SK-N-SH treated with all-trans-retinoic acid at 6 μM for 48 hours (cell line): ENCODE results near the gene ZFP36.
"Not testable (repeated sequence)": the region's sequence is repeated elsewhere in the genome, so short reads cannot be mapped to it uniquely, and the experiment has no call there.

Experiments used
- ATAC-seq: fragments of 200-7000 bp; cut with Tn5 transposase; 3 replicates; pipeline ENCODE4 v1.9.1; 2020; ENCODE audit warnings: mild to moderate bottlenecking, moderate library complexity
- ARNTL ChIP-seq: fragments of 450-650 bp; formaldehyde crosslinking; IDR thresholded peaks from 2 replicates; pipeline ENCODE4 v1.5.0; 2020; ENCODE audit warnings: low read depth, mild to moderate bottlenecking, moderate library complexity, borderline replicate concordance
- CREB5 ChIP-seq: fragments of 250-450 bp; sonication (Bioruptor Pico); IDR thresholded peaks from 2 replicates; pipeline ENCODE4 v1.5.1; 2020; ENCODE audit warnings: low read depth, mild to moderate bottlenecking, moderate library complexity
- CSRNP3 ChIP-seq: fragments of 250-450 bp; sonication (Bioruptor Pico); IDR thresholded peaks from 2 replicates; pipeline ENCODE4 v1.5.1; 2021; ENCODE audit warnings: mild to moderate bottlenecking, moderate library complexity
- GLIS3 ChIP-seq: fragments of 250-450 bp; sonication (Bioruptor Pico); IDR thresholded peaks from 2 replicates; pipeline ENCODE4 v1.5.0; 2020; ENCODE audit warnings: mild to moderate bottlenecking, moderate library complexity
- ISL1 ChIP-seq: fragments of 250-450 bp; sonication (Bioruptor Pico); IDR thresholded peaks from 2 replicates; pipeline ENCODE4 v2.1.2; 2022; ENCODE audit warnings: mild to moderate bottlenecking, moderate library complexity
- OSR1 ChIP-seq: fragments of 250-450 bp; sonication (Bioruptor Pico); IDR thresholded peaks from 2 replicates; pipeline ENCODE4 v1.8.0; 2022; ENCODE audit warnings: moderate library complexity, mild to moderate bottlenecking, inconsistent platforms
- RARB ChIP-seq: fragments of 250-450 bp; sonication (Bioruptor Pico); IDR thresholded peaks from 2 replicates; pipeline ENCODE4 v1.8.0; 2021; ENCODE audit warnings: mild to moderate bottlenecking, moderate library complexity
- SNAI2 ChIP-seq: fragments of 250-450 bp; sonication (Bioruptor Pico); IDR thresholded peaks from 2 replicates; pipeline ENCODE4 v1.5.0; 2020; ENCODE audit warnings: mild to moderate bottlenecking, moderate library complexity
- TCF4 ChIP-seq: fragments of 250-450 bp; sonication (Bioruptor Pico); IDR thresholded peaks from 2 replicates; pipeline ENCODE4 v1.8.0; 2021; ENCODE audit warnings: mild to moderate bottlenecking, moderate library complexity, borderline replicate concordance
- ZC3H10 ChIP-seq: fragments of 250-450 bp; sonication (Bioruptor Pico); IDR thresholded peaks from 2 replicates; pipeline ENCODE4 v1.5.1; 2021; ENCODE audit warnings: mild to moderate bottlenecking, moderate library complexity
- ZFP3 ChIP-seq: fragments of 250-450 bp; sonication (Bioruptor Pico); IDR thresholded peaks from 2 replicates; pipeline ENCODE4 v1.5.0; 2020; ENCODE audit warnings: mild to moderate bottlenecking, moderate library complexity
- ZFP30 ChIP-seq: fragments of 450-650 bp; formaldehyde crosslinking; IDR thresholded peaks from 2 replicates; pipeline ENCODE4 v1.5.0; 2022; ENCODE audit warnings: mild to moderate bottlenecking, moderate library complexity
- ZNF565 ChIP-seq: fragments of 450-650 bp; formaldehyde crosslinking; conservative IDR thresholded peaks from 2 replicates; pipeline ENCODE4 v1.5.0; 2020; ENCODE audit warnings: low read depth, mild to moderate bottlenecking, moderate library complexity
- ZNF70 ChIP-seq: fragments of 450-650 bp; formaldehyde crosslinking; IDR thresholded peaks from 2 replicates; pipeline ENCODE4 v1.5.0; 2020; ENCODE audit warnings: mild to moderate bottlenecking, moderate library complexity
- ZNF8 ChIP-seq: fragments of 450-650 bp; formaldehyde crosslinking; IDR thresholded peaks from 2 replicates; pipeline ENCODE4 v1.5.0; 2020; ENCODE audit warnings: mild to moderate bottlenecking, moderate library complexity
- TF ChIP-seq, protein P1 (sequence below): fragments of 250-450 bp; sonication (Bioruptor Pico); IDR thresholded peaks from 2 replicates; pipeline ENCODE4 v1.8.0; 2020; ENCODE audit warnings: mild to moderate bottlenecking, moderate library complexity, borderline replicate concordance
- TF ChIP-seq, protein P2 (sequence below): fragments of 250-450 bp; sonication (Bioruptor Pico); IDR thresholded peaks from 2 replicates; pipeline ENCODE4 v1.8.0; 2021; ENCODE audit warnings: low read depth, mild to moderate bottlenecking, moderate library complexity, borderline replicate concordance
- TF ChIP-seq, protein P3 (sequence below): fragments of 250-450 bp; sonication (Bioruptor Pico); IDR thresholded peaks from 2 replicates; pipeline ENCODE4 v1.5.0; 2020; ENCODE audit warnings: mild to moderate bottlenecking, moderate library complexity

The ZFP36 gene

GRCh38 chr19:39377373-39378362 lies 29.0 kb upstream of the ZFP36 start:
- TF ChIP-seq, protein P1, sequence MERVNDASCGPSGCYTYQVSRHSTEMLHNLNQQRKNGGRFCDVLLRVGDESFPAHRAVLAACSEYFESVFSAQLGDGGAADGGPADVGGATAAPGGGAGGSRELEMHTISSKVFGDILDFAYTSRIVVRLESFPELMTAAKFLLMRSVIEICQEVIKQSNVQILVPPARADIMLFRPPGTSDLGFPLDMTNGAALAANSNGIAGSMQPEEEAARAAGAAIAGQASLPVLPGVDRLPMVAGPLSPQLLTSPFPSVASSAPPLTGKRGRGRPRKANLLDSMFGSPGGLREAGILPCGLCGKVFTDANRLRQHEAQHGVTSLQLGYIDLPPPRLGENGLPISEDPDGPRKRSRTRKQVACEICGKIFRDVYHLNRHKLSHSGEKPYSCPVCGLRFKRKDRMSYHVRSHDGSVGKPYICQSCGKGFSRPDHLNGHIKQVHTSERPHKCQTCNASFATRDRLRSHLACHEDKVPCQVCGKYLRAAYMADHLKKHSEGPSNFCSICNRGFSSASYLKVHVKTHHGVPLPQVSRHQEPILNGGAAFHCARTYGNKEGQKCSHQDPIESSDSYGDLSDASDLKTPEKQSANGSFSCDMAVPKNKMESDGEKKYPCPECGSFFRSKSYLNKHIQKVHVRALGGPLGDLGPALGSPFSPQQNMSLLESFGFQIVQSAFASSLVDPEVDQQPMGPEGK (CRISPR knock-in tag): no peak
- TF ChIP-seq ZNF565 (CRISPR knock-in tag) (no peak), SNAI2 (CRISPR knock-in tag) (no peak), ZNF8 (CRISPR knock-in tag) (no peak), ZC3H10 (CRISPR knock-in tag) (no peak), ZFP30 (CRISPR knock-in tag) (no peak), ZNF70 (CRISPR knock-in tag) (no peak), RARB (no peak), TCF4 (CRISPR knock-in tag) (no peak), ISL1 (CRISPR knock-in tag) (no peak), CSRNP3 (CRISPR knock-in tag) (no peak), ARNTL (CRISPR knock-in tag) (no peak), CREB5 (CRISPR knock-in tag) (no peak), GLIS3 (CRISPR knock-in tag) (no peak)
- TF ChIP-seq, protein P2, sequence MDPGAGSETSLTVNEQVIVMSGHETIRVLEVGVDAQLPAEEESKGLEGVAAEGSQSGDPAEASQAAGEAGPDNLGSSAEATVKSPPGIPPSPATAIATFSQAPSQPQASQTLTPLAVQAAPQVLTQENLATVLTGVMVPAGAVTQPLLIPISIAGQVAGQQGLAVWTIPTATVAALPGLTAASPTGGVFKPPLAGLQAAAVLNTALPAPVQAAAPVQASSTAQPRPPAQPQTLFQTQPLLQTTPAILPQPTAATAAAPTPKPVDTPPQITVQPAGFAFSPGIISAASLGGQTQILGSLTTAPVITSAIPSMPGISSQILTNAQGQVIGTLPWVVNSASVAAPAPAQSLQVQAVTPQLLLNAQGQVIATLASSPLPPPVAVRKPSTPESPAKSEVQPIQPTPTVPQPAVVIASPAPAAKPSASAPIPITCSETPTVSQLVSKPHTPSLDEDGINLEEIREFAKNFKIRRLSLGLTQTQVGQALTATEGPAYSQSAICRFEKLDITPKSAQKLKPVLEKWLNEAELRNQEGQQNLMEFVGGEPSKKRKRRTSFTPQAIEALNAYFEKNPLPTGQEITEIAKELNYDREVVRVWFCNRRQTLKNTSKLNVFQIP: no peak
- TF ChIP-seq, protein P3, sequence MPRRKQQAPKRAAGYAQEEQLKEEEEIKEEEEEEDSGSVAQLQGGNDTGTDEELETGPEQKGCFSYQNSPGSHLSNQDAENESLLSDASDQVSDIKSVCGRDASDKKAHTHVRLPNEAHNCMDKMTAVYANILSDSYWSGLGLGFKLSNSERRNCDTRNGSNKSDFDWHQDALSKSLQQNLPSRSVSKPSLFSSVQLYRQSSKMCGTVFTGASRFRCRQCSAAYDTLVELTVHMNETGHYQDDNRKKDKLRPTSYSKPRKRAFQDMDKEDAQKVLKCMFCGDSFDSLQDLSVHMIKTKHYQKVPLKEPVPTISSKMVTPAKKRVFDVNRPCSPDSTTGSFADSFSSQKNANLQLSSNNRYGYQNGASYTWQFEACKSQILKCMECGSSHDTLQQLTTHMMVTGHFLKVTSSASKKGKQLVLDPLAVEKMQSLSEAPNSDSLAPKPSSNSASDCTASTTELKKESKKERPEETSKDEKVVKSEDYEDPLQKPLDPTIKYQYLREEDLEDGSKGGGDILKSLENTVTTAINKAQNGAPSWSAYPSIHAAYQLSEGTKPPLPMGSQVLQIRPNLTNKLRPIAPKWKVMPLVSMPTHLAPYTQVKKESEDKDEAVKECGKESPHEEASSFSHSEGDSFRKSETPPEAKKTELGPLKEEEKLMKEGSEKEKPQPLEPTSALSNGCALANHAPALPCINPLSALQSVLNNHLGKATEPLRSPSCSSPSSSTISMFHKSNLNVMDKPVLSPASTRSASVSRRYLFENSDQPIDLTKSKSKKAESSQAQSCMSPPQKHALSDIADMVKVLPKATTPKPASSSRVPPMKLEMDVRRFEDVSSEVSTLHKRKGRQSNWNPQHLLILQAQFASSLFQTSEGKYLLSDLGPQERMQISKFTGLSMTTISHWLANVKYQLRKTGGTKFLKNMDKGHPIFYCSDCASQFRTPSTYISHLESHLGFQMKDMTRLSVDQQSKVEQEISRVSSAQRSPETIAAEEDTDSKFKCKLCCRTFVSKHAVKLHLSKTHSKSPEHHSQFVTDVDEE: no peak
- ATAC-seq: no peak

- ATAC-seq: not testable (repeated sequence)
Observed at GRCh38 chr19:39379366-39379765, 27.3 kb upstream of the ZFP36 start.

GRCh38 chr19:39379865-39380396 lies 26.7 kb upstream of the ZFP36 start:
- ATAC-seq: no peak
- TF ChIP-seq TCF4 (CRISPR knock-in tag) (no peak), ZNF8 (CRISPR knock-in tag) (no peak), ZFP3 (CRISPR knock-in tag) (no peak), CSRNP3 (CRISPR knock-in tag) (no peak), ISL1 (CRISPR knock-in tag) (no peak), OSR1 (no peak)
- TF ChIP-seq, protein P2: no peak
- TF ChIP-seq, protein P3: no peak
